ENCODE data around the gene FBXL15. TPM values are rescaled to one million over a fixed set of nuclear protein-coding genes. Genes with fewer than 3 reads are reported as not detected.

The FBXL15 gene
- total RNA-seq, 2 donors from 2014 or later, result 22.2 to 36.3 TPM

- DNase-seq (ENCODE audit: low spot score), result no peak
- Histone ChIP-seq H3K27ac (no peak overlapping the region), H3K4me1 (replicated peaks) (no peaks in the 10 kb centered on the region), H3K36me3 (peaks cover 0 to 25% of the 10 kb centered on the region in 2 donors), H3K9me3 (no peaks in the 10 kb centered on the region), H3K4me3 (no peak overlapping the region), H3K27me3 (replicated peaks; ENCODE audit: insufficient read depth) (no peaks in the 10 kb centered on the region)
- WGBS, result 69% methylated on average over 4 of the region's 4 CpGs
- TF ChIP-seq POLR2AphosphoS5 (IDR thresholded peaks at IDR 0.05) (no peak), POLR2A (IDR thresholded peaks at IDR 0.05) (no peak)
- TF ChIP-seq, protein P1, sequence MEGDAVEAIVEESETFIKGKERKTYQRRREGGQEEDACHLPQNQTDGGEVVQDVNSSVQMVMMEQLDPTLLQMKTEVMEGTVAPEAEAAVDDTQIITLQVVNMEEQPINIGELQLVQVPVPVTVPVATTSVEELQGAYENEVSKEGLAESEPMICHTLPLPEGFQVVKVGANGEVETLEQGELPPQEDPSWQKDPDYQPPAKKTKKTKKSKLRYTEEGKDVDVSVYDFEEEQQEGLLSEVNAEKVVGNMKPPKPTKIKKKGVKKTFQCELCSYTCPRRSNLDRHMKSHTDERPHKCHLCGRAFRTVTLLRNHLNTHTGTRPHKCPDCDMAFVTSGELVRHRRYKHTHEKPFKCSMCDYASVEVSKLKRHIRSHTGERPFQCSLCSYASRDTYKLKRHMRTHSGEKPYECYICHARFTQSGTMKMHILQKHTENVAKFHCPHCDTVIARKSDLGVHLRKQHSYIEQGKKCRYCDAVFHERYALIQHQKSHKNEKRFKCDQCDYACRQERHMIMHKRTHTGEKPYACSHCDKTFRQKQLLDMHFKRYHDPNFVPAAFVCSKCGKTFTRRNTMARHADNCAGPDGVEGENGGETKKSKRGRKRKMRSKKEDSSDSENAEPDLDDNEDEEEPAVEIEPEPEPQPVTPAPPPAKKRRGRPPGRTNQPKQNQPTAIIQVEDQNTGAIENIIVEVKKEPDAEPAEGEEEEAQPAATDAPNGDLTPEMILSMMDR (IDR thresholded peaks at IDR 0.05), result no peak
- intact Hi-C loops (cut with DNase I), result no loop called here
Measured at GRCh38 chr10:102384606-102385429, 35.8 kb upstream of the FBXL15 start.

GRCh38 chr10:102389894-102390293 lies 30.7 kb upstream of the FBXL15 start:
- no peaks in the 10 kb centered on the region for H3K36me3 ChIP-seq
- intact Hi-C loops (cut with DNase I), result loop anchor here (10.0 kb wide), 1 partner anchor 115 kb away; the partner anchor contains the start of genes ACTR1A and SUFU
- no peak overlapping the region for H3K27ac ChIP-seq
- H3K9me3 ChIP-seq, result no peaks in the 10 kb centered on the region
- TF ChIP-seq POLR2A (IDR thresholded peaks at IDR 0.05) (no peak), POLR2AphosphoS5 (IDR thresholded peaks at IDR 0.05) (no peak)
- TF ChIP-seq, protein P1 (IDR thresholded peaks at IDR 0.05), result no peak
- no peak overlapping the region for H3K4me3 ChIP-seq
- WGBS, result 89% methylated on average over 3 of the region's 3 CpGs
- H3K27me3 ChIP-seq (replicated peaks; ENCODE audit: insufficient read depth), result no peaks in the 10 kb centered on the region
- no peaks in the 10 kb centered on the region for H3K4me1 ChIP-seq (replicated peaks)
- DNase-seq (ENCODE audit: low spot score), result no peak

- peaks cover 6% of the 10 kb centered on the region for H3K4me1 ChIP-seq (replicated peaks)
- WGBS, result 95% methylated on average over 5 of the region's 5 CpGs
- intact Hi-C loops (cut with DNase I), result loop anchor here (10.0 kb wide), 1 partner anchor 112 kb away; the partner anchor contains the start of genes ACTR1A and SUFU
- TF ChIP-seq POLR2A (IDR thresholded peaks at IDR 0.05), result no peak
- TF ChIP-seq, protein P1 (IDR thresholded peaks at IDR 0.05), result no peak
- no peak for TF ChIP-seq POLR2AphosphoS5 (IDR thresholded peaks at IDR 0.05)
- H3K27ac ChIP-seq, result no peak overlapping the region
- H3K27me3 ChIP-seq (replicated peaks; ENCODE audit: insufficient read depth), result no peaks in the 10 kb centered on the region
- no peaks in the 10 kb centered on the region for H3K36me3 ChIP-seq
- no peaks in the 10 kb centered on the region for H3K9me3 ChIP-seq
- H3K4me3 ChIP-seq, result no peak overlapping the region
- no peak for DNase-seq (ENCODE audit: low spot score)
Measured at GRCh38 chr10:102392306-102392705, 28.3 kb upstream of the FBXL15 start.

GRCh38 chr10:102393411-102394078 lies 27.1 kb upstream of the FBXL15 start:
- intact Hi-C loops (cut with DNase I), result loop anchor here (2.0 to 10.0 kb wide), 2 partner anchors 27 to 111 kb away; partner anchors contain the start of genes ACTR1A, FBXL15 and SUFU
- no peak for DNase-seq (ENCODE audit: low spot score)
- H3K36me3 ChIP-seq, result no peaks in the 10 kb centered on the region
- no peaks in the 10 kb centered on the region for H3K9me3 ChIP-seq
- WGBS, result 30% methylated on average over 30 of the region's 30 CpGs
- H3K27ac ChIP-seq, result peak overlapping the region; percentile 97 to 98
- no peak for TF ChIP-seq POLR2A (IDR thresholded peaks at IDR 0.05)
- TF ChIP-seq, protein P1 (IDR thresholded peaks at IDR 0.05), result peak in 1 of 4 experiments; percentile 93
- H3K4me1 ChIP-seq (replicated peaks), result peaks cover 6% of the 10 kb centered on the region
- H3K4me3 ChIP-seq, result peak overlapping the region; percentile 66 to 80
- no peaks in the 10 kb centered on the region for H3K27me3 ChIP-seq (replicated peaks; ENCODE audit: insufficient read depth)
